IMR-90 (cell line): ENCODE data around the gene METRNL. TPM values are rescaled to one million over a fixed set of nuclear protein-coding genes. Genes with fewer than 3 reads are reported as not detected.

Experiments
- ATAC-seq: fragments of 200-7000 bp; cut with Tn5 transposase; 2 replicates; pipeline ENCODE4 v1.9.1; 2020; ENCODE audit warnings: low read depth, mild to moderate bottlenecking, moderate library complexity
- BruUV-seq: library from RNA; stranded (reverse); fragments of 400-500 nt; replicated peaks from 2 replicates; lab custom pipeline; 2021; lab: Mats Ljungman, UMichigan
- CTCF ChIA-PET: fragments of 300-600 bp; formaldehyde crosslinking; extraction: SDS; loops from one replicate; lab custom pipeline; 2021; ENCODE audit warnings: antibody characterized with exemption; lab: Yijun Ruan, JAX
- POLR2A ChIA-PET: fragments of 300-600 bp; sonication (Branson Sonifier 250); formaldehyde crosslinking; loops from one replicate; lab custom pipeline; 2022; ENCODE audit warnings: antibody characterized with exemption; ENCODE audit not compliant: unreplicated experiment; lab: Charles Lee
- DNase-seq: peaks from one replicate; pipeline ENCODE4 v3.0.0; 2013
- H2AFZ ChIP-seq: replicated peaks from 2 replicates; pipeline ENCODE3; 2013; ENCODE audit warnings: low read length, mild to moderate bottlenecking; ENCODE audit not compliant: poor library complexity
- H2AK5ac ChIP-seq: 2 replicates; pipeline ENCODE4 v1.6.1; 2013; ENCODE audit warnings: low read depth, low read length, inconsistent platforms
- H2AK9ac ChIP-seq: replicated peaks from 2 replicates; pipeline ENCODE3; 2013; ENCODE audit warnings: mild to moderate bottlenecking, low read depth, low read length, moderate library complexity; ENCODE audit not compliant: poor library complexity
- H2BK120ac ChIP-seq: 2 replicates; pipeline ENCODE4 v1.6.1; 2013; ENCODE audit warnings: low read depth, low read length, inconsistent platforms
- H2BK15ac ChIP-seq: 3 replicates; pipeline ENCODE4 v1.6.1; 2013; ENCODE audit warnings: low read depth, low read length, inconsistent platforms
- H2BK20ac ChIP-seq: 2 replicates; pipeline ENCODE4 v1.6.1; 2013; ENCODE audit warnings: low read depth, mild to moderate bottlenecking, inconsistent platforms, low read length, moderate library complexity
- H2BK5ac ChIP-seq: 2 replicates; pipeline ENCODE4 v1.6.1; 2013; ENCODE audit warnings: mild to moderate bottlenecking, low read depth, low read length, inconsistent platforms; ENCODE audit not compliant: poor library complexity, severe bottlenecking
- H3K14ac ChIP-seq: replicated peaks from 2 replicates; pipeline ENCODE4 v1.6.1; 2013; ENCODE audit warnings: low read depth, low read length, inconsistent platforms
- H3K18ac ChIP-seq: 2 replicates; pipeline ENCODE4 v1.6.1; 2013; ENCODE audit warnings: low read depth, low read length, control low read depth
- H3K23ac ChIP-seq: 2 replicates; pipeline ENCODE4 v1.6.1; 2013; ENCODE audit warnings: low read depth, low read length, inconsistent platforms
- H3K27ac ChIP-seq: 2 replicates; pipeline ENCODE4 v1.5.1; 2013; ENCODE audit warnings: mild to moderate bottlenecking, control low read depth, low read length; ENCODE audit not compliant: insufficient read depth
- H3K27me3 ChIP-seq: 2 replicates; pipeline ENCODE4 v1.6.1; 2013; ENCODE audit warnings: low read length; ENCODE audit not compliant: control insufficient read depth, insufficient read depth
- H3K36me3 ChIP-seq: 2 replicates; pipeline ENCODE4 v1.6.1; 2013; ENCODE audit warnings: low read length, mixed read lengths; ENCODE audit not compliant: control insufficient read depth, insufficient read depth
- H3K4ac ChIP-seq: 2 replicates; pipeline ENCODE4 v1.6.1; 2013; ENCODE audit warnings: low read depth, low read length, inconsistent platforms
- H3K4me1 ChIP-seq: 2 replicates; pipeline ENCODE4 v1.6.1; 2013; ENCODE audit warnings: low read length, mixed read lengths; ENCODE audit not compliant: control insufficient read depth, insufficient read depth
- H3K4me2 ChIP-seq: 2 replicates; pipeline ENCODE4 v1.6.1; 2013; ENCODE audit warnings: low read depth, mild to moderate bottlenecking, control low read depth, low read length, moderate library complexity
- H3K4me3 ChIP-seq: 2 replicates; pipeline ENCODE4 v1.5.1; 2013; ENCODE audit warnings: low read depth, mild to moderate bottlenecking, control low read depth, low read length, moderate library complexity; ENCODE audit not compliant: insufficient read depth
- H3K56ac ChIP-seq: 2 replicates; pipeline ENCODE4 v1.6.1; 2013; ENCODE audit warnings: low read length, inconsistent platforms; ENCODE audit not compliant: insufficient read depth; ENCODE audit errors: extremely low read depth
- H3K79me1 ChIP-seq, 2 experiments: 2 replicates each; pipeline ENCODE4 v1.6.1; 2013; ENCODE audit warnings: low read length in 2 of 2, inconsistent platforms in 1 of 2, low read depth in 1 of 2
- H3K9ac ChIP-seq: 2 replicates; pipeline ENCODE4 v1.6.1; 2013; ENCODE audit warnings: low read depth, low read length, control low read depth
- H3K9me1 ChIP-seq: 2 replicates; pipeline ENCODE4 v1.6.1; 2013; ENCODE audit warnings: low read length, inconsistent platforms; ENCODE audit not compliant: insufficient read depth
- H3K9me3 ChIP-seq: 2 replicates; pipeline ENCODE4 v1.6.1; 2013; ENCODE audit warnings: low read length; ENCODE audit not compliant: control insufficient read depth, insufficient read depth
- H4K20me1 ChIP-seq: 2 replicates; pipeline ENCODE4 v1.6.1; 2013; ENCODE audit warnings: low read length, inconsistent platforms; ENCODE audit not compliant: insufficient read depth
- H4K5ac ChIP-seq: 2 replicates; pipeline ENCODE4 v1.6.1; 2013; ENCODE audit warnings: mild to moderate bottlenecking, low read depth, low read length, control low read depth
- H4K8ac ChIP-seq, 2 experiments: 2 replicates each; pipeline ENCODE4 v1.6.1; 2013; ENCODE audit warnings: low read depth in 2 of 2, low read length in 2 of 2, control low read depth in 1 of 2, inconsistent platforms in 1 of 2
- H4K91ac ChIP-seq: 2 replicates; pipeline ENCODE4 v1.6.1; 2013; ENCODE audit warnings: low read depth, low read length, inconsistent platforms; ENCODE audit not compliant: insufficient read depth
- BHLHE40 ChIP-seq: fragments of 150-350 bp; IDR thresholded peaks from 2 replicates; pipeline ENCODE4 v1.6.1; 2016; ENCODE audit warnings: mild to moderate bottlenecking, low read depth, low read length
- CEBPB ChIP-seq: IDR thresholded peaks from 2 replicates; pipeline ENCODE4 v1.6.1; 2012; ENCODE audit warnings: low read depth, low read length, improper control_type of control experiment
- CHD1 ChIP-seq: IDR thresholded peaks from 2 replicates; pipeline ENCODE4 v1.6.1; 2012; ENCODE audit warnings: low read depth, low read length, improper control_type of control experiment
- CTCF ChIP-seq: conservative IDR thresholded peaks from 2 replicates; pipeline ENCODE4 v1.5.1; 2012; ENCODE audit warnings: mild to moderate bottlenecking, low read depth, low read length, improper control_type of control experiment
- ELK1 ChIP-seq: fragments of 150-350 bp; IDR thresholded peaks from 2 replicates; pipeline ENCODE4 v1.6.1; 2016; ENCODE audit warnings: low read depth, mild to moderate bottlenecking, low read length, moderate library complexity, borderline replicate concordance
- FOS ChIP-seq: fragments of 150-350 bp; IDR thresholded peaks from 2 replicates; pipeline ENCODE4 v1.6.1; 2016; ENCODE audit warnings: low read depth, low read length
- MAFK ChIP-seq: IDR thresholded peaks from 2 replicates; pipeline ENCODE4 v1.6.1; 2012; ENCODE audit warnings: low read depth, low read length, improper control_type of control experiment
- MAZ ChIP-seq: IDR thresholded peaks from 2 replicates; pipeline ENCODE4 v1.6.1; 2012; ENCODE audit warnings: low read depth, mild to moderate bottlenecking, low read length, improper control_type of control experiment, moderate library complexity, borderline replicate concordance
- MXI1 ChIP-seq: IDR thresholded peaks from 2 replicates; pipeline ENCODE4 v1.6.1; 2012; ENCODE audit warnings: low read depth, mild to moderate bottlenecking, low read length, moderate library complexity, borderline replicate concordance
- NFE2L2 ChIP-seq: fragments of 150-350 bp; IDR thresholded peaks from 2 replicates; pipeline ENCODE4 v1.6.1; 2016; ENCODE audit warnings: low read depth, mild to moderate bottlenecking, low read length
- POLR2A ChIP-seq: IDR thresholded peaks from 2 replicates; pipeline ENCODE4 v1.6.1; 2012; ENCODE audit warnings: mild to moderate bottlenecking, low read depth, low read length
- RAD21 ChIP-seq: IDR thresholded peaks from 2 replicates; pipeline ENCODE4 v1.6.1; 2012; ENCODE audit warnings: low read length, improper control_type of control experiment
- RCOR1 ChIP-seq: IDR thresholded peaks from 2 replicates; pipeline ENCODE4 v1.6.1; 2012; ENCODE audit warnings: mild to moderate bottlenecking, low read length, improper control_type of control experiment; ENCODE audit not compliant: insufficient replicate concordance
- RFX5 ChIP-seq: IDR thresholded peaks from 2 replicates; pipeline ENCODE4 v1.8.0; 2012; ENCODE audit warnings: low read depth, mild to moderate bottlenecking, low read length, moderate library complexity
- SMC3 ChIP-seq: fragments of 150-350 bp; IDR thresholded peaks from 2 replicates; pipeline ENCODE4 v1.6.1; 2016; ENCODE audit warnings: low read depth, mild to moderate bottlenecking, antibody characterized with exemption, low read length, moderate library complexity
- USF2 ChIP-seq: fragments of 150-350 bp; IDR thresholded peaks from 2 replicates; pipeline ENCODE4 v1.6.1; 2017; ENCODE audit warnings: mild to moderate bottlenecking, antibody characterized with exemption, low read length, low read depth
- WGBS, 2 experiments: methylation state at CpG; one replicate each; pipeline versions ENCODE4 v1.1.5 to v1.1.7; 2013; ENCODE audit warnings: missing lambda C conversion rate in 2 of 2; ENCODE audit not compliant: insufficient read length in 1 of 2; ENCODE audit errors: extremely low coverage in 2 of 2; 5-methylcytosine and 5-hydroxymethylcytosine counted together
- dilution Hi-C: fragments of 300-500 bp; cut with HindIII; formaldehyde crosslinking; loops from one replicate; pipeline ENCODE4 v1.14.3; 2018; ENCODE audit warnings: low sequenced_read_pairs; ENCODE audit not compliant: unreplicated experiment
- in situ Hi-C: fragments of 300-500 bp; cut with MboI; formaldehyde crosslinking; loops from 3 replicates; pipeline ENCODE4 v1.14.3; 2019; ENCODE audit warnings: low sequenced_read_pairs, inconsistent platforms, mixed read lengths
- intact Hi-C: fragments of 100-400 bp; cut with micrococcal nuclease; formaldehyde crosslinking; loops from 2 replicates; pipeline ENCODE4 v1.10.0; 2022
- polyA plus RNA-seq, 3 experiments: library from polyadenylated mRNA; depleted of rRNA; stranded (reverse); fragments of >200 nt; gene quantifications; 2 replicates each; pipeline ENCODE4 v1.2.3, GENCODE V29; 2012; ENCODE audit warnings: low replicate concordance in 1 of 3
- total RNA-seq: library from RNA; depleted of rRNA; stranded (reverse); fragments of >200 nt; gene quantifications from 2 replicates; pipeline ENCODE4 v1.2.3, GENCODE V29; 2012

Gene METRNL
- total and polyA plus RNA-seq, 2 of the 4 experiments (the other 2 are of a cell fraction) = 17.9 to 48.2 TPM

GRCh38 chr17:83094291-83094690 is 14.9 kb downstream of the METRNL start:
- Histone ChIP-seq H3K23ac (no peak overlapping the region), H2AK9ac (no peak overlapping the region), H2BK20ac (no peak overlapping the region), H2BK15ac (no peak overlapping the region), H3K56ac (no peak overlapping the region), H3K27me3 (no peaks in the 10 kb centered on the region), H3K14ac (no peak overlapping the region), H3K4ac (no peak overlapping the region), H4K5ac (no peak overlapping the region), H3K9ac (no peak overlapping the region), H4K20me1 (peaks cover 80% of the 10 kb centered on the region), H2AK5ac (no peak overlapping the region), H3K27ac (no peak overlapping the region), H3K79me1 (peaks cover 16 to 62% of the 10 kb centered on the region in 2 experiments), H3K9me3 (no peaks in the 10 kb centered on the region), H2BK120ac (no peak overlapping the region), H2BK5ac (no peak overlapping the region), H3K36me3 (peaks cover 62% of the 10 kb centered on the region), H4K8ac (no peak overlapping the region), H4K91ac (no peak overlapping the region), H3K18ac (no peak overlapping the region), H3K4me3 (no peak overlapping the region), H3K9me1 (peaks cover 3% of the 10 kb centered on the region), H3K4me1 (peaks cover 10% of the 10 kb centered on the region), H2AFZ (no peak overlapping the region), H3K4me2 (no peak overlapping the region)
- CTCF ChIA-PET = no interaction called here
- in situ Hi-C loops (no loop called here), intact Hi-C loops (no loop called here), dilution Hi-C loops (no loop called here)
- WGBS, 2 experiments = 100% methylated on average over 11 of the region's 32 CpGs; no CpG with 5 or more reads in 1 of the 2 experiments
- BruUV-seq = TSS peak; percentile 58
- TF ChIP-seq RFX5 (no peak), MAFK (no peak), ELK1 (no peak), FOS (no peak), RAD21 (no peak), CTCF (no peak), SMC3 (no peak), MXI1 (no peak), POLR2A (no peak), BHLHE40 (no peak), USF2 (no peak), NFE2L2 (no peak), CHD1 (no peak), MAZ (no peak), CEBPB (no peak), RCOR1 (no peak)
- ATAC-seq (no peak), DNase-seq (no peak)
- POLR2A ChIA-PET = no interaction called here
